Large intestine (tissue), 3 donors: ENCODE data around the gene ANKRD13C. TPM values are rescaled to one million over a fixed set of nuclear protein-coding genes. Genes with fewer than 3 reads are reported as not detected.
A peak's percentile ranks its signal among the peaks of the same experiment; 100 is the strongest.

ENCODE experiments used
- DNase-seq, 2 donors: peaks; one replicate each; pipeline versions ENCODE4 v3.0.0 to v3.0.0-alpha.2; 2013
- H3K27ac ChIP-seq: one replicate; pipeline ENCODE4 v1.5.1; 2013; ENCODE audit warnings: low read length
- H3K27me3 ChIP-seq: 2 replicates; pipeline ENCODE4 v1.6.1; 2013; ENCODE audit warnings: low read length; ENCODE audit not compliant: control insufficient read depth, insufficient read depth
- H3K36me3 ChIP-seq: 2 replicates; pipeline ENCODE4 v1.6.1; 2013; ENCODE audit warnings: low read length; ENCODE audit not compliant: control insufficient read depth, insufficient read depth
- H3K4me1 ChIP-seq: one replicate; pipeline ENCODE4 v1.6.1; 2013; ENCODE audit warnings: low read length; ENCODE audit not compliant: control insufficient read depth, insufficient read depth
- H3K4me3 ChIP-seq: one replicate; pipeline ENCODE4 v1.5.1; 2013; ENCODE audit warnings: low read length
- H3K9me3 ChIP-seq: one replicate; pipeline ENCODE4 v1.6.1; 2013; ENCODE audit warnings: mild to moderate bottlenecking, low read depth, low read length, moderate library complexity; ENCODE audit not compliant: control insufficient read depth
- WGBS: methylation state at CpG from one replicate; pipeline ENCODE4 v1.1.5; 2013; ENCODE audit warnings: low lambda C conversion rate; ENCODE audit not compliant: insufficient coverage; 5-methylcytosine and 5-hydroxymethylcytosine counted together
- polyA plus RNA-seq: library from polyadenylated mRNA; unstranded; fragments of 120-200 nt; gene quantifications from one replicate; pipeline ENCODE4 v1.2.1, GENCODE V29; 2013

Gene ANKRD13C
- polyA plus RNA-seq, 1 donor = 19.0 TPM

DNA sequence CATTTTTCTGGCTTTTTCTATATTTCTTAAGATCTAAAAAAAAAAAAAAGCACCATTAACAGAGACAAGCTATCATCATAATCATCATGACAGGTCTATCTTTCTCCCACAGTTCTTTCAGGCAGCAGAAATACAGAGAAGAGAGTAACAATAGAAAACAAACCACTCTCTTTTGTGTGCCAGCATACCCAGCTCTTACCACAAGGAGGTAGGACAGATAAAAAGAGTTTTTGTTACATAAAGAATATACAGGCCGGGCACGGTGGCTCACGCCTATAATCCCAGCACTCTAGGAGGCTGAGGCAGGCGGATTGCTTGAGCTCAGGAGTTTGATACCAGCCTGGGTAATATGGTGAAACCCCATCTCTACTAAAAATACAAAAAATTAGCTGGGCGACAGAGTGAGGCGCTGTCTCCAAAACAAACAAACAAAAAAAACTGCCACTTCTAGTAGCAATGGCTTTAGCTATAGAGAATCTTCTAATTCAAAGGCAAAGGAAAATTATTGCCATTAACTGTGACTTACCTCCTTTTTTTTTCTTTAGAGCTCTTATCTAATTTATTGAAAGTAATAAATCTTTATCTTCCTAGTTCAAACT, 39.7 kb downstream of the ANKRD13C start:
- H3K4me1 ChIP-seq = no peaks in the 10 kb centered on the region
- H3K9me3 ChIP-seq = no peaks in the 10 kb centered on the region
- no peak for DNase-seq
- no peaks in the 10 kb centered on the region for H3K27me3 ChIP-seq
- no peaks in the 10 kb centered on the region for H3K36me3 ChIP-seq
- H3K4me3 ChIP-seq = no peak overlapping the region
- 100% methylated on average over 2 of the region's 6 CpGs for WGBS
- H3K27ac ChIP-seq = no peak overlapping the region

DNA sequence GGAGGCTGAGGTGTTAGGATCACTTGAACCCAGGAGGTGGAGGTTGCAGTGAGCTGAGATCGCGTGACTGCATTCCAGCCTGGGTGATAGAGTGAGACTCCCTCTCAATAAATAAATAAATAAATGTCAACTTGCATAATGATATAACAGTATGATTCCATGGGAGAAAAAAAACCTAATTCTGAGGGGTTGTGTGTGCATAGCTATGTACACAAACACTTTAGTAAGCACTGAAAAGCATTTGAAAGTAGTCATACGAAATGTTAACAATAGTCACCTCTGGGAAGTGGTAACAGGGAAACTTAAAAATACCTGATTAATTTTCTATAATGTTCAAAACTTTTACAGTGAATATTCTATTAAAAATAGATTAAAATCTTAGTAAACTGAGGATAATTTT, 43.2 kb downstream of the ANKRD13C start:
- no peaks in the 10 kb centered on the region for H3K27me3 ChIP-seq
- WGBS = 100% methylated on average over 1 of the region's 3 CpGs
- no peaks in the 10 kb centered on the region for H3K4me1 ChIP-seq

DNA sequence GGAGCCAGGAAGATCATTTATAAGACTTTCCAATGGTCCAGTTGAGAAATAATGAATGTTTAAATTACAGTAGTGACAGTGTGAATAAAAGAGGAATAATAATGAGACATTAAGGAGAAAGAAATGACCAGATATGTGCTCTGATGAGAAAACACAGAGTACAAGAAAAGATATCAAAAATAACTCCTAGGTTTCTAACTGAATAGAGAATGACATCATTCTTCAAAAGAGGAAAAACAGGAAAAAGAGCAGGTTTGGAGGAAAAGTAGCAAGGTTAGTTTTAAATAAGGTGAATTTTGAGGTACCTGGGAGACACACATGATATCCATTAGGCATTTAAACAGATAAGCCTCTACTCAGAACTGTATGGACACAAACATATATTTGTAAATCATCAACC, 55.0 kb downstream of the ANKRD13C start:
- peaks cover 36% of the 10 kb centered on the region for H3K36me3 ChIP-seq
- no peaks in the 10 kb centered on the region for H3K9me3 ChIP-seq
- H3K27ac ChIP-seq = no peak overlapping the region
- no peaks in the 10 kb centered on the region for H3K4me1 ChIP-seq
- H3K4me3 ChIP-seq = no peak overlapping the region
- no peaks in the 10 kb centered on the region for H3K27me3 ChIP-seq
- no peak for DNase-seq

More for the DNA sequence above, 43.2 kb downstream of the ANKRD13C start:
- H3K4me3 ChIP-seq = no peak overlapping the region
- H3K36me3 ChIP-seq = peaks cover 8% of the 10 kb centered on the region
- no peaks in the 10 kb centered on the region for H3K9me3 ChIP-seq
- no peak overlapping the region for H3K27ac ChIP-seq
- DNase-seq = no peak

DNA sequence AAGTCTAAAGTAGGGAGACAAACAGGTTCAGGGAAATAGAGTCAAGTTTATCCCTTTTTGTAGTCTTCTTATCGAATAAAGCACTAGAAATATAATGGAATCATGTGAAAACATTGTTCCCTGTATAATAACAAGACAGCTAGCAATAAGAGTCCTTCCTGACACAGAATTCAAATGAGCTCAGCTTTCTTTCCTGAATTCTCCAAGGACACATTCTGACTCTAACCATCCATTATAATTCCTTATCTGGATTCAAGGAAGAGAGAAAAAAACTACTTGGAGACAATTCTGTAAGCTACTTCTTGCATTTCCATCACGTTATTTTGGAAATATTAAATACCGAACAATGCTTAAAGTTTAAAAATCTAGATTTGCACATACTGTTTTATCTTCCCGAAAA, 58.8 kb downstream of the ANKRD13C start:
- no peak overlapping the region for H3K4me3 ChIP-seq
- H3K9me3 ChIP-seq = no peaks in the 10 kb centered on the region
- H3K4me1 ChIP-seq = no peaks in the 10 kb centered on the region
- H3K36me3 ChIP-seq = peaks cover 36% of the 10 kb centered on the region
- no peaks in the 10 kb centered on the region for H3K27me3 ChIP-seq
- H3K27ac ChIP-seq = no peak overlapping the region
- no peak for DNase-seq
- WGBS = 100% methylated on average over 1 of the region's 4 CpGs

DNA sequence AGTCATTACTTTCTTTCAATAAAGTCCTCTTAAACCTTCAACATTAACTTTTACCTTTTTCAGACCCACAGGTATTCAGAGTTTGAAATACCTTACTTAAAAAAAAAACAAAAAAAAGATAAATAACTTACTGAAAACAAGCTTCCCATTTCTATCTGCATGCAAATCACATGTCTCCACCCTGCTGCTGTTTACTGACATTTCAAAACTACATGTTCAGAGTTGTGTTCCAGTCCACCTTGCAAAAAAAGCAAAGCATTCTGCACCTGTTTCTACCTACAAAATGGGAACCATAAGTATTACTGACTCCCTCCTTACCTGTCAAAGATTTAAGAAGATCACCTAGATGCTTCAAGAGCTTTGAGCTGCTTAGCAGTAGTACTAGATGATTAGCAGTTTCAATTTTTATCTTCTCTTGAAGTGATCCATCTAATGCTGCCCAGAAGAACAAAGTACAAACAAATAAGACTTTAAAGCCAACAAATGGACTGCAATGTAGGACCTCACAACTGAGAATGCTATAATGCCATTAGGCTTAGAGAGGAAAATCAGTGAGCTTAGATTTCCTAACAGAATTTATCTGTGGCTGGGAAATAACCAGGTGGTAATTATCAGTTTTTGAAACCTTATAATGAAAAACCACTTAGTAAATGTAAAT, 61.2 kb downstream of the ANKRD13C start:
- no peak for DNase-seq
- Histone ChIP-seq H3K4me1 (no peaks in the 10 kb centered on the region), H3K4me3 (no peak overlapping the region), H3K27ac (no peak overlapping the region), H3K9me3 (no peaks in the 10 kb centered on the region), H3K36me3 (peaks cover 32% of the 10 kb centered on the region), H3K27me3 (no peaks in the 10 kb centered on the region)

DNA sequence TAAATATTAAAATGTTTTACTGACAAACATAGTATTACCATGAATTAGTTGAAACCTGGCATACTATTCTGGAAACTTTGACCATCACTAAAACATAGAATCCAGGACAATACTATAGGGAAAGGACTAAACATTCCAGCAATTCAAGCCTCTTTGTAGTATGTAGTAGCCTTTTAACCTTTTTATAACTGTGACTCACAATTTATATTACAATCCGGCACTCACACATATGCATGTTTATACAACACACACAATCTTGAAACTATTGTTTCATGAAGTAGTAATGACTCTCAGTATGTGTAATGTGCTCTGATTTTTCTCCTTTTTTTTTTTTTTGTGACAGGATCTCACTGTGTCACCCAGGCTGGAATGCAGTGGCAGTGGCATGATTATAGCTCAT, 64.3 kb downstream of the ANKRD13C start:
- no peak for DNase-seq
- Histone ChIP-seq H3K9me3 (no peaks in the 10 kb centered on the region), H3K27me3 (no peaks in the 10 kb centered on the region), H3K36me3 (peaks cover 37% of the 10 kb centered on the region), H3K4me3 (no peak overlapping the region), H3K27ac (no peak overlapping the region), H3K4me1 (no peaks in the 10 kb centered on the region)
- no CpG with 5 or more reads among the region's 1 CpG for WGBS

DNA sequence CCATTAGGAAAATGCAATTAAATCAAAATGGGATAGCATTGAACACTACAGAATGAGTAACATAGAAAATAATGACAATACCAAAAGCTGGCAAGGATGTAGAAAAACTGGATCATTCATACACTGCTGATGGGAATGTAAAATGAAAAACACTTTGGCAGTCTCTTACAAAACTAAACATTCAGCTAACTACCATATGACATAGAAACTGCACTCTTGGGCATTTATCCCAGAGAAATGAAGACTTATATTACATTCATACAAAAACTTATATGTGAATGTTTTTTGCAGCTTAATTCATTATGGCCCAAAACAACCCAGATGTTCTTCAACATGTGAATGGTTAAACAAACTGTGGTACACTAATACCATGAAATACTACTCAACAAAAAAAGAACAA, 66.4 kb downstream of the ANKRD13C start:
- Histone ChIP-seq H3K36me3 (peaks cover 28% of the 10 kb centered on the region), H3K27me3 (no peaks in the 10 kb centered on the region), H3K9me3 (no peaks in the 10 kb centered on the region), H3K4me1 (no peaks in the 10 kb centered on the region), H3K27ac (no peak overlapping the region), H3K4me3 (no peak overlapping the region)
- DNase-seq = no peak

DNA sequence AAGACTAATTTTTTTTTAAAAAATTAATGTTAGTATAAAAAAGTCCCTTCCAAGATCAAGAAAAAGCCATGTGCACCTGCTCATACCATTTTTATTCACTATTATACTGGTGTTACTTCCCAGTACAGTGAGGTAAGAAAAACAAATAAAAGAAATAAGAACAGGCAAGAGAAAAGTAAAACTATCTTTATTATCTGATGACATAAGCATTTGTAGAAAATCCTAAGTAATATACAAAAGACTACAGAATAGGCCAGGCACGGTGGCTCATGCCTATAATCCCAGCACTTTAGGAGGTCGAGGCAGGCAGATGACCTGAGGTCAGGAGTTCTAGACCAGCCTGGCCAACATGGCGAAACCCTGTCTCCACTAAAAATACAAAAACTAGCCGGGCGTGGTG, 68.1 kb downstream of the ANKRD13C start:
- H3K4me3 ChIP-seq = no peak overlapping the region
- H3K27me3 ChIP-seq = no peaks in the 10 kb centered on the region
- no peaks in the 10 kb centered on the region for H3K4me1 ChIP-seq
- no peak overlapping the region for H3K27ac ChIP-seq
- DNase-seq = no peak
- WGBS = no CpG with 5 or more reads among the region's 5 CpGs
- H3K36me3 ChIP-seq = peaks cover 27% of the 10 kb centered on the region
- no peaks in the 10 kb centered on the region for H3K9me3 ChIP-seq

DNA sequence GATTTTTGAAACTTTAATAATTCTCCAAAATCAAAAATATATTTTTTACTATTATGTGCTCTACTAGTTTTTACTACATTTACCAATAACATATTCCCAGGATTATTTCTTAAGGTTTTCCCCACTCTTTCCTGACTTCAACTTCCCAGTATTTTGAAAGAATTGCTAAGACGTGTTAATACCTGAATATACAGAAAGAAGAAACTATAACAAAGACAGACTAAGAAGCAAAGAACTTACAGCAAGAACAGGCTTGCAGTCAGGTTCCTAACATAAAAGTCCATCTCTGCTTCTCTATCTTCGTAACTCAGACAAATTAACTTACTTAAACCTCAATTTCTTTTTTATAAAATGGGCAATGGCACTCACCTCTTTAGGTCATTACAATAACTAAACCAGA, 70.2 kb downstream of the ANKRD13C start:
- Histone ChIP-seq H3K36me3 (peaks cover 16% of the 10 kb centered on the region), H3K27me3 (no peaks in the 10 kb centered on the region), H3K9me3 (no peaks in the 10 kb centered on the region), H3K27ac (no peak overlapping the region), H3K4me1 (no peaks in the 10 kb centered on the region), H3K4me3 (no peak overlapping the region)
- DNase-seq = no peak
- WGBS = 100% methylated on average over 2 of the region's 2 CpGs

DNA sequence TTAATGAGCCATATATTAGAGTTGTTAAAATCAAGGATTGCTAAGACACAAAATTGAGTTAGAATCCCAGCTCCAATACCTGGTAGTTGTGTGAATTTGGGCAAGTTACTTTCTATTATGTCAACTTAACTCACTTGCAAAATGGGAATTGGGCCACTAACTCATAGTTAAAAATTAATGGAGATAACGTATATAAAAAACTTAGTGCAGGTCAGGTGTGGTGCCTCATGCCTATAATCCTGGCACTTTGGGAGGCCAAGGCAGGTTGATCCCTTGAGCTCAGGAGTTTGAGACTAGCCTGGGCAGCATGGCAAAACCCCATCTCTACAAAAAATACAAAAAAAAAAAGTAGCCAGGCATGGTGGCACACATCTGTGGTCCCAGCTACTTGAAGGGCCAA, 75.8 kb downstream of the ANKRD13C start:
- peak; percentile 3 to 19 for DNase-seq
- Histone ChIP-seq H3K4me1 (no peaks in the 10 kb centered on the region), H3K36me3 (peaks cover 17% of the 10 kb centered on the region), H3K27me3 (no peaks in the 10 kb centered on the region), H3K9me3 (no peaks in the 10 kb centered on the region), H3K4me3 (no peak overlapping the region), H3K27ac (no peak overlapping the region)
- WGBS = no CpG with 5 or more reads among the region's 1 CpG

DNA sequence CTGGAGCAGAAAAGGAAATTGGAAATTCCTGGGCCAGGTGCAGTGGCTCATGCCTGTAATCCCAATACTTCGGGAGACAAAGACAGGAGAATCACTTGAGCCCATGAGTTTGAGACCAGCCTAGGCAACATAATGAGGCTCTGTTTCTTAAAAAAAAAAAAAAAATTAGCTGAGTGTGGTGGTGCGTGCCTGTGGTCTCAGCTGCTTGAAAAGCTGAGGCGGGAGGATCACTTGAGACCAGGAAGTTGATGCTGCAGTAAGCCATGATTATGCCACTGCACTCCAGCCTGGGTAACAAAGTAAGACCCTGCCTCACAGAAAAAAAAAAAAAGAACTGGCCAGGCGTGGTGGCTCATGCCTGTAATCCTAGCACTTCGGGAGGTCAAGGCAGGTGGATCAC, 76.6 kb downstream of the ANKRD13C start:
- peaks cover 21% of the 10 kb centered on the region for H3K36me3 ChIP-seq
- WGBS = 100% methylated on average over 1 of the region's 5 CpGs
- H3K4me1 ChIP-seq = no peaks in the 10 kb centered on the region
- no peak for DNase-seq
- H3K27me3 ChIP-seq = no peaks in the 10 kb centered on the region
- H3K4me3 ChIP-seq = no peak overlapping the region
- H3K27ac ChIP-seq = no peak overlapping the region
- H3K9me3 ChIP-seq = no peaks in the 10 kb centered on the region
